NOMO-1 treated with dmso at 0.1 percent for 144 hours (cell line): ENCODE measurements around the gene MAJIN.
"Not testable (repeated sequence)": the region's sequence is repeated elsewhere in the genome, so short reads cannot be mapped to it uniquely, and the experiment has no call there.

Experiments used
- DNase-seq: peaks from one replicate; lab custom pipeline; 2025; ENCODE audit not compliant: unreplicated experiment; lab: John Stamatoyannopoulos, UW

MAJIN gene

GRCh38 chr11:64994318-64994717 is 22.4 kb upstream of the MAJIN start:
- no peak for DNase-seq

DNA sequence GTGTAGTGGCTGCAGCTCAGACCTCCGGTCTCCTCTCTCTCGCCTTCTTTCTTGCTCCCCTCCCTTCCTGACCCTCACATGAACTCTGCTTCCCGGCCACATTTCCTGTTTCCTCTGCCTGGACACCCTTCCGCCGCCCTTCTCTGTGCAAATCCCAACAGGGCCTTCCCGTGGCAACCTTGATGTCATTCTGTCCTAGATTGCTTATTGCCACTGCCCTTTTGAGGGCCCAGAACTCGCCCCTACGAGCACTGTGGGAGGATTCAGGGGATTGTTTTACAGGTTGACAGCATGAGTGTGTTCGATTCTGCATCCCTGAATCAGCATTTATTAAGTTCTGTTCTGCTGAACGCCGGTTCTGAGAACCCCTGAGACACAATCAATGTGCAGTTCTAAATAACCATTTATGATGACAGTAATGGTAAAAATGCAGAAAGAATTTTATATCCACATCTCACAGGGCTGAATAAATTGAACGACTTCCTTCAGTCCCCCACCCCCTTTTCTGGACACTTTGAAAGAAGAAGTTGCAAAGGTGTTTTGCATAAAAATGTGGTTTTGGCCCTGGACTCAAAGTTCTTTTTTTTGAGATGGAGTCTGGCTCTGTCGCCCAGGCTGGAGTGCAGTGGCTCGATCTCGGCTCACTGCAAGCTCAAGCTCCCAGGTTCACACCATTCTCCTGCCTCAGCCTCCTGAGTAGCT is 18.5 kb upstream of the MAJIN start:
- peak; percentile 29 for DNase-seq

DNA sequence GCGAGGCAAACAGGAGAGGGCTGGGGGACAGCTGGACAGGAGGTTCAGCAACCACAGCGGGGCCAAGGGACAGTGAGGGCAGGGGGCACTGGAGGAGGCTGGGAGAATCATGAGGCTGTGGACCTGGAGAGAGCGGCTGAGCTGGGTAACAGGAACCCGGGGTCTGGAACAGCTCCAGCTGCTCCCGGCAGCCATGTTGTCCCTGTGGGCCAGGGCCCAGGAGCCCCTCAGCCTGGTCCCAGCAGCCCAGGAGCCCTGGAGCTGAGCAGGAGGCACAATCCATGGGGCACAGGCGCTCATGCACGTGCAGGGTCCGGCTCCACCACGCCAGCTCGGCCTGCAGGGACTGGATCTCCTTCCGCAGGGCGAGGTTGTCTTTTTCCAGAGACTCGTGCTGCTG is 17.5 kb upstream of the MAJIN start:
- no peak for DNase-seq

DNA sequence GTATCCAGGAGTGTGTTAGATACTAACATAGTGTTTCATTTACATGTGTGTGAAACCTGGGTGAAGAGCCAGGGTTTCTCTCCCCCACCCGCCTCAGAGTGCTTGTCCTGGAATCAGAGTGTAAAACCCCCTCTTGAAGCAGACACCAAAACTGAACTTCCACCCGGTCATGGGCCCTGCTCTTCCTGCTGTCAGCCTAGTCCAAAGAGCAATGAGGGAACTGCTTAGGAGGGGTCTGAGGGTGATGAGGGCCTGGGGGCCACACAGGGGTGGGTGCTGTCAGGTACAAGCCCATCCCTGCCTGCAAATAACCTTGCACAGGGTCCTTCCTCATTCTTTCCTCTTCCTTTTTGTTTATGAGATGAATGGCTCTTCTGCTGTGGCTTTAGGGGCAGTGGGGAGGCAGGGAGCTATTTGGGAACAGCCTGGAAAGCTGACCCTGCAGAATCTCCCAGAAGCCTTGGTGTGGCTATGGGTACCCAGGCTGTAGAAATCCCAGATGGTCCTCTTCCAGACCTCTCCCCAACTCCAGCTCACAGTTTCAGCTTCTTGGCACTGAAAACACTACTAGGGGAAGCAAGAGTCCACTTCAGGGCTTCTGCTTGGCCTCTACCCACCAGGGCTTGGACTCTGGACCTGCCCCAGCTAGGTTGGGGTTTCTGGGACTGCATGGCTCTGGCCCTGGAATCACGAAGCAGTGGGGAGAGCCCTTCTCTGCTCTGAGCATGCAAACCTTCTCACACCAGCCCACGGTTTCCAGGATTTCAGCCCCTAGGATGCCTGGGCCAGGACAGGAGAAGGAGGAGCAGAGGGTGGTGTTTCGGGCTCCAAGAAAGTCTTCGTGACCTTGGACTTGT is 16.3 kb upstream of the MAJIN start:
- no peak for DNase-seq

- DNase-seq: not testable (repeated sequence)
These were observed 11.4 kb upstream of the MAJIN start for GRCh38 chr11:64983339-64983738.

DNA sequence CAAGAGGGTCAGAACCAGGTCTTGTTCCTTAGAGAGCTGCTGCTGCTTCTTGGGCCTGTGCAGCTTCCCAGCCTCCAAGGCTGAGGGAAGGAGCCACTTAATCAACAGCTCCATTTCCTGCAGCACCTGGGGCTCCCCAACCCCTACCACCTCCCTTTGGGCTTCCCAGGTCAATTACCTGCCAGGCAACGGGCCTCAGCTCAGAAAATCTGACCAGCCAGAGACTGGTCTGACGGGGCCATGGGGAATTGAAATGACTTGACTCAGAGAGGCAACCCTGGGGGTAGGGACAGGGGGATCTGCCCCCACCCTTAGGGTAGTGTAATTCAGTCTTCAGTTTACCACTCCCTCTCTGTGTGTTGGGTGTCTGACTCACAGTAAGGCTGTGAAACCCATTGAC is 4.7 kb upstream of the MAJIN start:
- no peak for DNase-seq

DNA sequence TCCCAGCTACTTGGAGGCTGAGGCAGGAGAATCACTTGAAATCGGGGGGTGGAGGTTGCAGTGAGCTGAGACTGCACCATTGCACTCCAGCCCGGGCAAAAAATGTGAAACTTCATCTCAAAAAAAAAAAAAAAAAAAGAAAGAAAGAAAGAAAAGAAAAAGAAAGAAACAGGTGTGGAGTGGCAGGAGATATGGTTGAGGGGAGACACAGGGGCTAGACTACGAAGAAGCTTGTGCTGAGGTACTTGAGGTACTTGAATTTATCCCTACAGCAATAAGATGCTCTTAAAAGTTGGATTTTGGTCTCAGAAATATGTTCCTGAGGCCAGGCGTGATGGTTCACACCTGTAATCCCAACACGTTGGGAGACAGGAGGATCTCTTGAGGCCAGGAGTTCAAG is 2.2 kb upstream of the MAJIN start:
- DNase-seq: no peak

DNA sequence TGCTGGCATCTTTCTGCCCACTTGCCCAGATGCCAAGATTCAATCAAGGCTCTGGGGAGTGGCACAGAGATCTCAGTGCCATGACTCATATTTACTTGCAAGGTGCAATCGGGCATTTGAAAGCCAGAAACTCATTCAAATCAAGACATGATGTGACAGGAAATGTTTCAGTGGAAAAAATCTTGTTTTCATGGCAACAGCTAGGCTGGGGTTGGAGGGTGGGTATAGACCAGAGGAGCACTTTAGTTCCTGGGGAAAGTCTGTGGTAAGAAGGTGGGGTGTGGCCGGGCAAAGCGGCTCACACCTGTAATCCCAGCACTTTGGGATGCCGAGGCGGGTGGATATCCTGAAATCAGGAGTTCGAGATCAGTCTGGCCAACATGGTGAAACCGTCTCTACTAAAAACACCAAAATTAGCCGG is 1.2 kb downstream of the MAJIN start:
- no peak for DNase-seq

- no peak for DNase-seq
These were observed 2.7 kb downstream of the MAJIN start for GRCh38 chr11:64969209-64969608.

DNA sequence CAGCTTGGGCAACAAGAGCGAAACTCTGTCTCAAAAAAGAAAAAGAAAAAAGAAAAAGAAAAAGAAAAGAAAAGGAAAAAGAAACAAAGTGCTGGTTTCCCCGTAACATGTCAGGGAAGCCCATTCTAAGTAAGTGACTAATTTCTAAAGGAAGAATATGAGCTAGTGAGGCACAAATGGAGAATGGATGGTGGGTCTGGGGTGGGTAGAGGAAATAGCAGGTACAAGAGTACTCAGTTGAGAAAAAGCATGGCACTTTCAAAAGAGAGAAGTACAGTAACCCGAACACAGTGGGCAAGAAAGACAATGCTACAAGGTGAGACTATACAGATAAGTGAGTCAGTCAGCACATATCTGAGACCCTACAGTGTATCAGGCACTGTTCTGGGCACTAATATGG is 4.5 kb downstream of the MAJIN start:
- DNase-seq: no peak

DNA sequence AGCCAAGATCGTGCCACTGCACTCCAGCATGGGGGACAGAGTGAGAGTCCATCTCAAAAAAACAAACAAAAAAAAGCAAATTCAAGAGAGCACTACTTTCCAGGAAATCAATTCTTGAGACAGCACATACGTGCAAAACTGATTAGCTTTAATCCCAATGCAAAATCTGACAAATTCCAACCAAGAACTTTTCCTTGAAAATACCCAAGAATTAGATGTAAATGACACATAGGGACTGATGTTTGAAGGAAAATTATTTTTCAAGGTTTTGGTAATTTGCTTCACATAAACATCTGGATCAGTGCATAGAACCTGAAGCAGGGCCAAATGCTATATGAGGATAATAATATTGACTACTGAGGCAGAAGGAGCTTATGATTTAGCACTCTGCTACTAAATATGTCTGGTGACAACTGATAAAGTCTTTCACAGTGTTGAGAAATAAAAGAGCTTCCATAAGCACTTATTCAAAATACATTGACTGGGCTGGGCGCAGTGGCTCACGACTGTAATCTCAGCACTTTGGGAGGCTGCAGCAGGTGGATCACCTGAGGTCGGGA is 8.8 kb downstream of the MAJIN start:
- DNase-seq: no peak

- no peak for DNase-seq
These were observed 11.2 kb downstream of the MAJIN start for GRCh38 chr11:64960719-64961118.

DNA sequence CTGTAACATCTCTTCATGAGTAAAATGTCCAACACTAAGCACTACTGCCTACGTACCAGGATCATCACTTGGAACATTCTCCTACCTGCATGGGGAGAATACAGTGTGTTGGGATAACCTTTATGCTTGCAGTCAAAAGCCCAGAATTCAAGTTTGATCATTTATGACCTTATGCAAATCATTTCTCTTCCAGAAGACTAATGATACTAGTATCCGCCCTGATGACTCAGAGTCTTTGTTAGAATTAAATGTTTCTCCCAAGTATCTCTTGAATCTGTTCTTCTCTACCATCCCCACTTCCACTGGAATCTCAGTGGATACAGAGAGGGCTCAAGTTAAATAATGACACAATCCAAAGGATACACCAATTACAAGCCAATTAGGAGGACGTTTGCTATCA is 12.4 kb downstream of the MAJIN start:
- DNase-seq: no peak

DNA sequence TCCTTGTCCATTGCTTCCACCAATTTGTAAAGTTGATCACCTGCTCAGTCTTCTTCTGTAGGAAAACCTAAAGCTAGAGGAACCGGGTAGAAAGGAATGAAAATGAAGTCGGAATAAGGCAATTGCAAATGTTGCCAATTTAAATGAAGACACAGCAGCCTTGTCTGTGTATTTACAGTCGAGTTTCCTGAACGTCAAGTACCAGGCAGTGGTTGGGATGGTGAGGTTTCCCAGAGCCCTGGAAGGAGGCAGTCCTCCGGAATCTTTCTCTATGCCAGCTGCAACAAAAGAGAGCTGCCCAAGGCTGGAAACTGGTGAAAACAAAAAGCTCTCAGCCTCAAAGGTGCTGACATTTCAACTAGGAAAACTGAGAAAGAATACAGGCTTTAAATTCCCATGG is 17.7 kb downstream of the MAJIN start:
- DNase-seq: no peak

- no peak for DNase-seq
These were observed 20.4 kb downstream of the MAJIN start for GRCh38 chr11:64951529-64951928.

- DNase-seq: no peak
These were observed 24.6 kb downstream of the MAJIN start for GRCh38 chr11:64947208-64947814.

- DNase-seq: no peak
These were observed 35.4 kb downstream of the MAJIN start for GRCh38 chr11:64936539-64936938.

DNA sequence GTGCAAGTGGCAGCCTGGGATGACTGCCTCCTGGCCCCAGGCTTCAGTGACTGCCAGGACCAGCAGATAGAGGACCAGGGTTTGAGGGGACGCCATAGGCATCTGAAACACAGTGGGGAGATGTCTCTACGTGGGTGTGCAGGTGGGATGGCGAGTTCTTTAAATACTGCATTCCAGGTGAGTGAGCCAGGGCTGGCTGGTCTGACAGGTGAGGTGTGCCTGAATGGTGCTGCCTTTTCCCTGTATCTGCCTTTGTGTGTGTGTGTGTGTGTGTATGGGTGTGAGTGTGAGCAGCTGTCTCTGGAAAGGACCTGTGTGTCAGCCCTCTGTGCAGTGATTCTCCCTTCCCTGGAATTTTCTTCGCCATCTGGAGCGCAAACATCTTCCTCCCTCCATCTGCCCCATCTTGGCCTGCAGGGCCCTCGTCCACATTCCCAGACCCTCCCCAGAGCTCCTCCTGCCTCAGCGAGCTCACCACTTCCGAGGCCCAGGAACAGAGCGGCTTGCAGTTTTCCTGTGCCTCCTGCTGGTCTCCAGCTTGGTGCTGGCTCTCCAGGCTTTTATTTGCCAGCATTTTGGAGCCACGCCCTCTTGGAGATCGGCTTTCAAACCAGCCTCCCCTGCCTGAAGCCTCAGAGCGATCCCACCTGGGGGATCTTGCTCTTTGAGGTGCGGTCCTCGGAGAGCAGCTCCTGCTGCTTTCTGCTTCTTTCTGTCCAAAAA is 36.4 kb downstream of the MAJIN start, which contains the start of gene GPHA2:
GPHA2 (minus strand) TSS at position 535 of the 723 bp plus-strand sequence; CDS start at position 102, 433 bp downstream.
- no peak for DNase-seq

DNA sequence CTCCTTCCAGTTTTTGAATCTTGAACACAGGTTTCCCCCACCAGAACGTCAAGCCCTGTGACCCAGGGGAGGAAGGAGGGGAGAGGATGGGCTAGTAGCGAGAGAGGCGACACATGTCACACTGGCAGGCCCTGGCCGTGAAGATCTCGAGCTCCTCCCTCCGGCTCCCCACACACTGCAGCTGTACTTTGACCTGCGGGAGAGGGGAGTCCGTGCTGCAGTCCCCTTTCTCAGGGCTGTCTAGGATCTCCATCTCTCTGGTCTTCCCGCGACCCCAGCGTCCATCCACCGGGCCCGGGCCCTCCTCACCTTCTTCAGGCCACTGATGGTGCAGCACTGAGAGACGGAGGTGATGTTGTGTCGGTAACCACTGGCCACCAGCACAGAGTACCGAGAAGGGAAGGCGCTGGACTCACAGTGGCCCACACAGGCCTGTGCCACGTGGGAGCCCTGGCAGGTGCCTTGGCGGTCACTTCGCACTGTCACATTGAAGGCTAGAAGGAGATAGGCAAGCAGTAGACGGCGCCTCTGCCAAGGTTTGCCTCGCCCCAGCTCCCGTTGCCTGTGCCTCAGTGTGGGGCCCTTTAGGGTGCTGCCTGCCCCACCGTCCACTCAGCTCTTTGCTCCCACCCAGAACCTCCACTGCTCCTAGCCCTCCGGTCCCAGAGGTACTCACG is 37.1 kb downstream of the MAJIN start:
- no peak for DNase-seq

DNA sequence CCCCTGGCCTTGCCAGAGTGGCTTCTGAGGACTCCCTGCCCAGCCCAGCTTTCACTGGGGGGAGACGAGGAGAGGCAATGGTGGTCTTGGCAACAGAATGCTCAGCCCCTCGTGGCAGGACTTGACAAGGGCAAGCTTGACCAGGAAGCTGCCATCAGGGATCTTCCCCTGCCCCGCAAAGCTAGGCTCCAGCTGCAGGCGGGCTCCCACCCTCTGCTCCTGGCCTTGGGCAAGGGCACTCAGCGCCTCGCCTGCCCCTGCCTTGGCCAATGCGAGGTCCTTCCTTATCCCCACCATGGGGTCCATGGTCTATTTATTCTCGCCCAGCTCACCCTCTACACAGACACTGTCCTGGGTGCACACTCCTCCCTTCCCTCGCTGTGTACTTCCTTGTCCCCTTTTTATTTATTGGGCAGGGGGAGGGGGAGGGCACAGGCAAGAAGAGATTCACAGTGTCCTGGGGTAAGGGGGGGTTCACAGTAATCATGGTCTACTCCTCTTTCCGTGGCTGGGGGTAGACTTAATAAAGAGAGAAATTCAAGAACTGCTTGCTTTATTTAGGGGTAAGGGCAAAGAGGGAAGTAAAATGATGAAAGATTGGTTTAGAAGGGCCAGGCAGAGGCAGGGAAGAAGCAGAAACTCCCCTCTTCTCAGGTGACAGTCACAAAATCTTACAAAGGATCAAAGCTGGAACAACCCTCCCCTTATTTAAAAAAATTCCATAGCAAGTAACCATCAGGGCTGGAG is 37.8 kb downstream of the MAJIN start:
- no peak for DNase-seq
